ENCODE data around the gene CYP46A1.
"Not testable (repeated sequence)": the region's sequence is repeated elsewhere in the genome, so short reads cannot be mapped to it uniquely, and the experiment has no call there.

DNA sequence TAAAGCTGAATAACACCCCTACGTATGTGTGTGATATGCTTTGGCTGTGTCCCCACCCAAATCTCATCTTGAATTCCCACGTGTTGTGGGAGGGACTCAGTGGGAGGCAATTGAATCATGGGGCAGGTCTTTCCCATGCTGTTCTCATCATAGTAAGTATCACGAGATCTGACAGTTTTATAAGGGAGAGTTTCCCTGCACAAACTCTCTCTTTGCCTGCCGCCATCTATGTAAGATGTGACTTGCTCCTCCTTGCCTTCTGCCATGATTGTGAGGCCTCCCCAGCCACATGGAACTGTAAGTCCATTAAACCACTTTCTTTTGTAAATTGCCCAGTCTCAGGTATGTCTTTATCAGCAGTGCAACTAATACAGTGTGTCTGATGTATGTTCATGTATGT is 78.8 kb downstream of the CYP46A1 start:
- TF ChIP-seq, protein P1, sequence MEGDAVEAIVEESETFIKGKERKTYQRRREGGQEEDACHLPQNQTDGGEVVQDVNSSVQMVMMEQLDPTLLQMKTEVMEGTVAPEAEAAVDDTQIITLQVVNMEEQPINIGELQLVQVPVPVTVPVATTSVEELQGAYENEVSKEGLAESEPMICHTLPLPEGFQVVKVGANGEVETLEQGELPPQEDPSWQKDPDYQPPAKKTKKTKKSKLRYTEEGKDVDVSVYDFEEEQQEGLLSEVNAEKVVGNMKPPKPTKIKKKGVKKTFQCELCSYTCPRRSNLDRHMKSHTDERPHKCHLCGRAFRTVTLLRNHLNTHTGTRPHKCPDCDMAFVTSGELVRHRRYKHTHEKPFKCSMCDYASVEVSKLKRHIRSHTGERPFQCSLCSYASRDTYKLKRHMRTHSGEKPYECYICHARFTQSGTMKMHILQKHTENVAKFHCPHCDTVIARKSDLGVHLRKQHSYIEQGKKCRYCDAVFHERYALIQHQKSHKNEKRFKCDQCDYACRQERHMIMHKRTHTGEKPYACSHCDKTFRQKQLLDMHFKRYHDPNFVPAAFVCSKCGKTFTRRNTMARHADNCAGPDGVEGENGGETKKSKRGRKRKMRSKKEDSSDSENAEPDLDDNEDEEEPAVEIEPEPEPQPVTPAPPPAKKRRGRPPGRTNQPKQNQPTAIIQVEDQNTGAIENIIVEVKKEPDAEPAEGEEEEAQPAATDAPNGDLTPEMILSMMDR (IDR thresholded peaks at IDR 0.05), result not testable (repeated sequence)
- not testable (repeated sequence) for TF ChIP-seq POLR2AphosphoS5 (IDR thresholded peaks at IDR 0.05; ENCODE audit: low read depth, low read length); TCF7L2 (IDR thresholded peaks at IDR 0.05; ENCODE audit: low read depth, low read length); SIN3A (IDR thresholded peaks at IDR 0.05; ENCODE audit: borderline replicate concordance, insufficient read depth, low read depth, low read length)

Measured in Panc1 (cell line).